GM12892 (cell line): ENCODE results near the gene P4HB.

Source experiments
- POLR2AphosphoS5 ChIP-seq: IDR thresholded peaks from 2 replicates; pipeline ENCODE4 v1.6.1; 2011; ENCODE audit warnings: low read depth, low read length, control low read depth
- TAF1 ChIP-seq: IDR thresholded peaks from 2 replicates; pipeline ENCODE4 v1.6.1; 2011; ENCODE audit warnings: low read depth, mild to moderate bottlenecking, control low read depth, low read length, borderline replicate concordance

GRCh38 chr17:81812571-81813370 is 47.6 kb downstream of the P4HB start:
- TF ChIP-seq POLR2AphosphoS5 = no peak
- TF ChIP-seq TAF1 = no peak
